ENCODE data around the gene NRXN3.

NRXN3 gene

DNA sequence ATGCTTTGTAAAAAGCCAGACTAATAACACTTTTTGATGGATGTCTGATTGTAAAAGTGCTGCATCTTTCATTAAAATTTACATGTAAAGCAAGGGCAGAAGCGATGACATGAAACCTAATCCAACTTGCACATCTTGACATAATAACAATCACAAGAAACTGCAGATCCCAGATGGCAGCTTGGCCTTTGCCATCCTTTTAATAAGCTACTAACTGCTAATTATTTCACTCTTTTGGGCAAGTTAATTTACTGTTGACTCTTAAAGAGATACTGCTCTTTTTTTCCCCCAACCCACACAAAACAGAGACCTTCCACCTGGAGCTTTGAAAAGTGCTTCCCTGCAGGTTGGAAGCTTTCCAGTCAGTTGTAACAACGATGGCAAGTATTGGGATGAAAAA lies 137.5 kb downstream of the NRXN3 start:
- DNase-seq: no peak
- in situ Hi-C loops (cut with HindIII; ENCODE audit: low pct_ligation_motif_present, low pct_unique_long_range_greater_than_20kb, low sequenced_read_pairs): no loop called here

DNA sequence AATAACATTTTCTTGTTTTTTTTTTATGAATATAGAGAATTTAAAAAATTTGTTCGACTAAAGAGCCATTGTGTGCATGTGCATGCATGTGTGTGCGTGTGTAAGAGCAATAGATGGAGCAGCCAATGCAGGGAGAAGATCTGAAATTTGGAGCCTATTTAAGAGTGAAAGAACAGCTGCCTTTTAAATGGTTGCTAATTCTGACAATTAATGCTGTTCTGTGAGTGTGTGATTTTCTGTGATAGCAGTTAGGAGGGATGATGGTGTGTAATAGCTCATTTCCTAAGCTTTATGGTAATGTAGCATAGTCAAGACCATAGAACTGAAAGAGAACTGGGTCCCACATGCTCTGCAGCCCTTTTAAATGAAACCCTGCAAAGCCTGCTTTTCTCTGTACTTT lies 137.9 kb downstream of the NRXN3 start:
- no peak for DNase-seq
- in situ Hi-C loops (cut with HindIII; ENCODE audit: low pct_ligation_motif_present, low pct_unique_long_range_greater_than_20kb, low sequenced_read_pairs): no loop called here

DNA sequence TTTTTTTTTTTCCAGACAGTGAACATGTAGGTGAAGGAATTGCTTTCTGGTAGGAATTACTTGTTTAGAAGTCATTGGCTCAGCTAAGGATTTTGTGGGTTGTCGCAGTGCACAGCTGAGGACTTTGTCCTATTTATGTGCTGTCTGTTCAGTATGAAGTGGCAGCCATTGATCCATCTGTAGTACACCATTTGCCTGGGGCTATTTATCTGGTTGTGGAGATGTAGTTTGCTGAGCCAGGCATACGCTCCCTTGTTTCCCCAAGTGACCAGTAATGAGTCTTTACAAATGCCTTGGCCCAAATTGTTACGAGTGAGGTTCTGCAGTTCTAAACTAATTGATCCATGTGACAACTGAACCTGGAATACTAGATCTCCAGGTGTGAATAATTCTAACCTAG lies 140.1 kb downstream of the NRXN3 start:
- DNase-seq: no peak
- in situ Hi-C loops (cut with HindIII; ENCODE audit: low pct_ligation_motif_present, low pct_unique_long_range_greater_than_20kb, low sequenced_read_pairs): no loop called here

DNA sequence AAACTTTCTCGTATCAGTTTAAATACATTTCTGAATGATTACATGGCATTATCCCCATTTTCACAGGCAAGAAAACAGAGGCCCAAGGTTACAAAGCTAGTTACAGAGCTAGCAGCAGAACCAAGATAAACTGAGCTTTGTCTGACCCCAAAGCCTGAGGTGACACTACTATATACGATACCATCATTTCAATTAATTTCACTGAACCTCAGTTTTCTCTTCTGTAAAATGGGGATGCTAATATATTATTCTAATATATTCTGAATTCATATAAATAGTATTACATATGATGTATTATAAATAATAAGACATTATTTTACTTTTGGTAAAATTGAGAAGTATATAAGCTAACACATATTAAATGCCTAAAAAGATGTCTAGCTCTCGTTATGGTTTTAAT lies 143.3 kb downstream of the NRXN3 start:
- no peak for DNase-seq
- in situ Hi-C loops (cut with HindIII; ENCODE audit: low pct_ligation_motif_present, low pct_unique_long_range_greater_than_20kb, low sequenced_read_pairs): no loop called here

DNA sequence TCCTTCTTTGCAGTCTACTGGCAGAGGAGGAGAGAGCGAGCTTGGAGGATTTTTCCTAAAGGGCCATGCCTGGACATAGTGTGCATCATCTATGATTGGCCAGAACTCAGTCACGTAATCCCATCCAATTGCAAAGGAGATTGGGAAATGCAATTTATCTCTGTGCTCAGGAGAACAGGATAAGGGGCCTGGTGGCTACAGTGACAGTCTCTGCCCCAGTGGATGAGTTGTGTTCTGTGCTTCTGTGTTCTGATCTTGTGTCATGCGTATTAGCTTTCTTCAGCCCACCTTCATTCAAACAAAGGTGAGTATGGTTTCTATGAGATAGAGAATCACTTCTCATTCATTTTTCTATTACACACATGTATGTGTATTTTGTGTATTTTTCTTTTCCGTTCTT lies 144.3 kb downstream of the NRXN3 start:
- no peak for DNase-seq
- in situ Hi-C loops (cut with HindIII; ENCODE audit: low pct_ligation_motif_present, low pct_unique_long_range_greater_than_20kb, low sequenced_read_pairs): no loop called here

DNA sequence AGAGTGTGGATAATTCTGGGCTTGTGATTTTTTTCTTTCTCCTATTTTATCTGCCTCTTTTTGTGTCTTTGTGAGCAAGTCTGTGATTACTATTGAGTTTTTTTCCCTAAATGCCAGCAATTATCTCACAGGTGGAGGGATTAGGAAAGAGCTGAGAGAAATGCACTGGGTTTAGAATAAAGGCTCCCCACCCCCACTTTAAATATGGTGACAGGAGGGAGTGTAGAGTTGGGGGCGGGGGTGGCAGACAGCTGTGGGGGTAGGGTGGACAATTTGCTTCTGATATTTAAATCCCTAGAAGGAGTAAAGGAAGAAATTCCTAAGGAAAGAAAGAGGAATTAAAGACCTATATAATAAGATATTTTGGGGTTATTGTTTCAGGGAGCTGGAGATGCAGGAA lies 145.9 kb downstream of the NRXN3 start:
- in situ Hi-C loops (cut with HindIII; ENCODE audit: low pct_ligation_motif_present, low pct_unique_long_range_greater_than_20kb, low sequenced_read_pairs): no loop called here
- DNase-seq: no peak

DNA sequence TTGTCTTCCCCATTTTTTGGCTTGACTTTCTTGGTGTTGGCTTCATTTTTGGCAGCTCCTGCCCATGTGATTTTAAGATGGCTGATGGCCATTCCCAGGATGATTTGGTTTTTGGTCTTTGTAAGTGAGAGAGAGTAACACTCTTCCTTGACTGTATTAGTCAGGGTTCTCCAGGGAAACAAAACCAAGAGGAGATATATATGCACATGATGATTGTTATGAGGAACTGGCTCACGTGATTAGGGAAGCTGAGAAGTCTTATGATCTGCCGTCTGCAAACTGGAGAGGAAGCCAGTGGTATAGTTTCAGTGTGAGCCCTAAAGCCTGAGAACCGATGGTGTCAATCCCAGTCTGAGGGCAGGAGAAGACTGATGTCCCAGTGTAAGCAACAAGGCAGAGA lies 146.6 kb downstream of the NRXN3 start:
- DNase-seq: no peak
- in situ Hi-C loops (cut with HindIII; ENCODE audit: low pct_ligation_motif_present, low pct_unique_long_range_greater_than_20kb, low sequenced_read_pairs): no loop called here

DNA sequence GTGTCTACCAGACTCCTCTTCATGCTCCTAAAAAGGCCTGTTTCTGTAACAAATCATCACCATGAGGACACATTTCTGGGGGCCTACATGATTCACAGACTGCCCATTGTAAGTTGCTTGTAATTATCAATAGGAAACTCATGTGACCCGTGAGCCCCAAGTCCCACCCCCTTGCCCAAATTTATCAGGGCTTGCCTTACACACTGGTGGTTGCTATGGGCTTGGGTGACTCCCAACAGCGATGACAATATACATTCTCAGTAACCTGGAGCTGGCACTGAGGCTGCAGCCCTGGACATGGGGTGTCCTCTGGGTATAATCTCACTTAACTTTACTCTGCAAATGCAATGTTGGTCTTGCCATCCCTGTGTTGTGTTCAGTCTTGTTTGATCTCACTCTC lies 149.2 kb downstream of the NRXN3 start:
- no peak for DNase-seq
- in situ Hi-C loops (cut with HindIII; ENCODE audit: low pct_ligation_motif_present, low pct_unique_long_range_greater_than_20kb, low sequenced_read_pairs): no loop called here

DNA sequence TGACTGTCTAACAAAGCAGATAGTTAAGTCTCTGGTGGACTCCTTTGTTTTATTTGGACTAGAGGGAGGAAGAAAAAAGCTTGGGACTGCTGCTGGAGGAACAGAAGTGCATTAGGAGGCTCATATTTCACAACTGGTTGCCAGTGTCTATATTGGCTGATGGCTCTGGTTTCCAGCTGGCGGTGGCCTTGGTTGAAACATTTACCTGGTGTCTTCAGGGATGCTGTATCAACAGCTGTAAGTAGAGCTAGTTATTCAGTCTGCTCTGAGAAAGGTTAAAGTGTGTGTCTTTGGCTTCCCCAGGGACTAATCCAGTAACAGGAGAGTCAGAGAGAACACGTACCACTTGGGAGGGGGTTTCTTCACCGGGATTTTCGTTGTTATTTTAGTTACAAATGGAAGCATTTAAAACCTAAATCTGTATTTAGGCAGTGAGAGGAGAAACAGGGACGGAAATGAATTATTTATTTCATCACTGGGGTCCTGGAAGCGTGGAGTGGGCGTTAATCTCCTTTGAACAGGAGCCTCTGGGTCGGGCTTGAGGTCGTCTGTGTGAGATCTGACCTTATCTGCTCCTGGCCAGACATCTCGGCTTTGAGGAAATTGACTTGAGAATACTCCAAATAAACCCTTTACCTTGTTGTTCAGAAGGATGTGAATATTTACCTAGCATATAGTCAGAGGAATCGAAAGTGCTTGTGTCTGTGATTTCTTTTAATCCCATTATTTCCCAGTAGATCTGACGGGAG lies 149.9 kb downstream of the NRXN3 start:
- DNase-seq: no peak
- in situ Hi-C loops (cut with HindIII; ENCODE audit: low pct_ligation_motif_present, low pct_unique_long_range_greater_than_20kb, low sequenced_read_pairs): no loop called here

DNA sequence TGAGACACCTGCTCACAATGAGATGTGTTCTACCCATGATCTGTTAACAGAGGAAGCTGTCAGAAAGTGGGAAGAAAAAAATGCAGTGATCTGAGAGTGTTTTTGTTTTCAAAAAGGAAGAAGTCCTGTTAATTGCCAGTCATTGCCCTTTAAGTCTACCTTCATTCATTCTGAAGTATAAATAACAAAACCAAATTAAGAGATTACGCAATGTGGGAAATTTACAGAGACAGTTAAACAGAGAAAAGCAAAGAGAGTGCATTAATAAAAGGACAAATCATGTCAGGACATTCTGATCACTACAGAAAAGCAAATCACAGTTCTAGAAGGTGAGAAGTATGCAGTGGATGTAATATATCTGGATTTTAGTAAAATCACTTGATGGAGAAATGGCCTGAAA lies 154.2 kb downstream of the NRXN3 start:
- in situ Hi-C loops (cut with HindIII; ENCODE audit: low pct_ligation_motif_present, low pct_unique_long_range_greater_than_20kb, low sequenced_read_pairs): no loop called here
- DNase-seq: no peak

DNA sequence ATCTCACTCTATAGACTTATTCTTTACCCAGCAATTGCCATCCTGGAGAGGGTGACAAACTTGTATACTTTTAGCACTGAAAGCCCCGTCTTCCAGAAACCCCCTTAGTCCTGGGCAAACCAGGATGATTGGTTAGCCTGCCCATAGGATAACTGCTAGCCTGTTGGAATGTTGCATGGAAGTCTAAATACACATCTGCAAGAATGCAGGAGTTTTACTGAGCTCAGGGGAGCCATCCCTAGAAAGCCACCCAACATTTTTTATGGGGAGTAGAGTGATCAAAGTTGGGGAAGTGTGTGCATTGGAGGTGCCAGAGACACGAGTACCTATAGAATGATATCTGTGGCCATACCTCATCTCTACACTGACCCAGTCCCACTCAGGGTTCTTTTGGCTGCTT lies 155.7 kb downstream of the NRXN3 start:
- in situ Hi-C loops (cut with HindIII; ENCODE audit: low pct_ligation_motif_present, low pct_unique_long_range_greater_than_20kb, low sequenced_read_pairs): no loop called here
- DNase-seq: no peak

DNA sequence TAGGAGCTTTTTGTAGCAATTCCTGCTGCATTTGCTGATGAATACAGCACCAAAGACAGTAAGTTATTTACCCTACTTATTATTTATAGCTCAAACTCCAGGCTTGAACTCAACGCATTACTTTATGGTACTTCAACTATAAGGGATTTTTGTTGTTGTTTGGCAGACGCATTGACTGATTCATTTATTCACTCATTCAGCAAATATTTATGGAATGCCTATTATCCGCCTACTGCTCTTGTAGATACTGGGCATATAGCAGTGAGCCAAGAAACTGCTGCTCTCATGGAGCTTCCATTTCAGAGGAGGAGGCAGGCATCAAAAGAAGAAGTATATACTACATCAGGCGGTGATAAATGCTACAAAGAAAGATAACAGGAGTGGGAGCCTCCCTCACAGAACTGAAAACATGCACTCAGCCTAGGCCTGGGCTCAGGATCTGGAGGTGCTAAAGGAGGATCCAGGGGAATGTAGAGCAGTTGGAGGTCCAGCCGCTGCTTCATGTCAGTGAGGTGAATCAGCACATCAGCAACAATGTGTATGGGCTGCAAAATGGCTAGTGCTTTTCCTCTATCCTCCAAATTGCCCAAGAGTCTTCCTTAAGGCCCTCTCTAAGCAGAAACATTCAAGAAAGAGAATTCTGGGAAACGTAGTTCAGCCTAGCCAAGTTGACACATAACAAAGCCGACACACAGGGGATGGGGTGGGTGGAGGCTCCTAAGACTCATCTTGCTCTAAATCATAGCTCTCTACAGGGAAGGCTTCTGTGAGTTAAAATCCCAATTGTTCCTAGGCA lies 157.5 kb downstream of the NRXN3 start:
- no peak for DNase-seq
- in situ Hi-C loops (cut with HindIII; ENCODE audit: low pct_ligation_motif_present, low pct_unique_long_range_greater_than_20kb, low sequenced_read_pairs): no loop called here

DNA sequence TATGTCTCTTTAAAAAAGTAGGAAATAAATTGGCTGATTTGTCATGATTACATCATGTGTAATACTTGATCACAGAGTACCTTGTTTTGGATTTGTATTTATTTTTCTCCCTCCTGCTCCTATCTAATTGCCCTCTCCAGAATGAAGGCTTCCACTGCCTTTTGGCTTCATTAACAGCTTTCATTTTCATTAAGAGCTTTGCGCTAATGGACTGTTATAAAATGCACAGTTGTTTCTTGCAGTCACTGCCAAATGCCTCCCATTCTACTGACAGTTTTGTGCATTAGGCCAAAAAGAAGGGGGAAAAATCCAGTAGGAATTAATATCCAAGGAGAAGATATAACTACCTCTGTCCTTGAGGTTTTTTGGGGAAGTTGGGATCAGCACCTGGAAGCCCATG lies 159.2 kb downstream of the NRXN3 start:
- in situ Hi-C loops (cut with HindIII; ENCODE audit: low pct_ligation_motif_present, low pct_unique_long_range_greater_than_20kb, low sequenced_read_pairs): no loop called here
- DNase-seq: no peak

DNA sequence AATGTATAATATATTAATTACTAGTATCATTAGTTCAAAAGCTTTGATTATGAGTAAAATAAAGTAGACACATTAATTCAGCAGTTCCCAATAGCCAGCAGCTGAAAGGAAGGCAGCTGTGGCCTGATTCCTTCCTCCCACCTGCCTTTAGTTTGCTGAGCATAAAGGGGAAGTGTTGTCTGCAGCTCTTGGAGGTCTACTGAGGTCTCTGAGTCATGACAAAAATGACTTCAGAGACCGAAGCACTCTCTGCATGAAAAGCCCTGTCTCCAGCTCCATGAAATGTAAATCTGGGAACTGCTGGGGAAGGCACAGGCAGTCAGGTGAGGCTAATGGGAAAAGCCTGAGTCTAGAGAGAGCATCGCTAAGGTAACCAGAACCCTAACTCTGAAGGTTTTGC lies 165.4 kb downstream of the NRXN3 start:
- no peak for DNase-seq

DNA sequence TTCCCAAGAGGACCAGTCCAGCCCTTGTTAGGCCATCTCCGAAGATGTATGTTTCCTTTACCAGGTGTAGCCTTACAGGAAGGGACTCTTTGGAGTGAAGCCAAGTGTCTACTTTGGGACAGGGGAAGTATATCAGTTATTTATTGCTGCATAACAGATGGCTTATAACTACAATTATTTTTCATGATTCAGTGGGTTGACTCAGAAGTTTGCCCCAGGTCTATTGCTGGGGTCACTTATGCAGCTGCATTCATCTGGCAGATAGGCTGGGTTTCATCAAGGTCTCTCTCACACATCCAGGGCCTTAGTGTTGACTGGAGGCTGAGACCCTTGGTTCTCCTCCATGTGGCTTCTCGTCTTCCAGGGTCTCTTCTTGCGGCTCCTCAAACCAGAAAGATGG lies 170.1 kb downstream of the NRXN3 start:
- in situ Hi-C loops (cut with HindIII; ENCODE audit: low pct_ligation_motif_present, low pct_unique_long_range_greater_than_20kb, low sequenced_read_pairs): no loop called here
- no peak for DNase-seq

More for the DNA sequence above, 165.4 kb downstream of the NRXN3 start:
- in situ Hi-C loops (cut with HindIII; ENCODE audit: low pct_ligation_motif_present, low pct_unique_long_range_greater_than_20kb, low sequenced_read_pairs): no loop called here

DNA sequence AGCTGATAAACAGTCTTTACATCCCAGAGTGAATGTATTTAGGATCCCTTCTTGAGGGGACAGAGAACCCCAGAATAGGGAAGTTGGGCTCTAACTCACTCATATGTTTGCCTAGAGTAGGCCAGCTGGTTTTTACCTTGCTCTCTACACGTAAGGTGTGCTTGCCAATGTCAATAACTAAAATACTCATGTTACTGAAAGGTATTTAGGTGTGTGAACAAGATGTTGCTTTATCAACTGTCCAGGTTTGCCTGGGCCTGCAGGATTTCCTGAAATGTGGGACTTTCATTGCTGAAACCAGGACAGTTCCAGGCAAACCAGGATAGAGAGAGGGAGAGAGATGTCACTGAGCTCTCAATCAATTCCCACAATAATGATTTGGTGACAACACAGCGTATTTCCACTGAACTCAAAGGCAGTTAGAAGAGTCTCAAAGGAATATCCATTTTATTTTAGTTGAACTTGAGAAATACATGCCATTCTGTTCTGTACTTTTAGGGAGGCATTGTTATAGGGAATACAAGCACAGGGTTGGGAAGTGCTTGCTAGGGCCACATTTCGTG lies 171.7 kb downstream of the NRXN3 start:
- in situ Hi-C loops (cut with HindIII; ENCODE audit: low pct_ligation_motif_present, low pct_unique_long_range_greater_than_20kb, low sequenced_read_pairs): no loop called here
- DNase-seq: no peak

DNA sequence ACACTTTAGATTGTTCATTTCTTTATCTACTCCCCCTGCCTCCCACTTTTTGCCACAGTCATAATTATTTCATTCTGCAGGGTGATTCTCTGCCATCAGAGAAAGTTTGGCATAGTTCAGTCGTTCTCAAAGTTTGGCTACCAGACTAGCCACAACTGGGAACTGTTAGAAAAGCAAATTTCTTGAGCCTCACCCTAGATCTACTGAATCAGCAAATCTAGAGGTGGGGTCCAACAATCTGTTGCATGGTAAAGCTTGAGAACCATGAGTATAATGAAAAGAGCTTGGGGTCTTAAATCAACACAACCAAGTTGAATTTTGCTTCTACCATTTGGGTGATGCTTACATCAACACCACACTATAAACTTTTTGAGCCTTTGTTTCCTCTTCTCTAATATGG lies 172.7 kb downstream of the NRXN3 start:
- in situ Hi-C loops (cut with HindIII; ENCODE audit: low pct_ligation_motif_present, low pct_unique_long_range_greater_than_20kb, low sequenced_read_pairs): no loop called here
- no peak for DNase-seq

DNA sequence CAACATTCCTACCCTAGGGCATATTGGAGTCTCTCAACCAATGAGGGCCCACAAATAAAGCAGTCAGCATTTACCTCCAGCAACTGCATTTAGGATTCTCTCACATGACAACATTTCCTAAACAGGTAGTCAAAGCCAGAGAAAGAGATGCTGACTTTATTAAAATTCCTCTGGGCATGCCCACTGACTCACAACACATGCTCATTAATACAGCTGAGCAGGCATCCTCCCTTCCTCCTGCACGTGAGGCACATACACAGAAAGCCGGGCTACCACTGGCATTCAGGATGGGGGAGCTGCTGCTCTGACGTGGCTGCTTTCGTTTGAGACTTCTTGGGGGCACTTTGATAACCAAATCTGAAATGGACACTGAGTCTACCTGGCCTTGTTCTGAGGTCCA lies 174.1 kb downstream of the NRXN3 start:
- in situ Hi-C loops (cut with HindIII; ENCODE audit: low pct_ligation_motif_present, low pct_unique_long_range_greater_than_20kb, low sequenced_read_pairs): no loop called here
- no peak for DNase-seq

DNA sequence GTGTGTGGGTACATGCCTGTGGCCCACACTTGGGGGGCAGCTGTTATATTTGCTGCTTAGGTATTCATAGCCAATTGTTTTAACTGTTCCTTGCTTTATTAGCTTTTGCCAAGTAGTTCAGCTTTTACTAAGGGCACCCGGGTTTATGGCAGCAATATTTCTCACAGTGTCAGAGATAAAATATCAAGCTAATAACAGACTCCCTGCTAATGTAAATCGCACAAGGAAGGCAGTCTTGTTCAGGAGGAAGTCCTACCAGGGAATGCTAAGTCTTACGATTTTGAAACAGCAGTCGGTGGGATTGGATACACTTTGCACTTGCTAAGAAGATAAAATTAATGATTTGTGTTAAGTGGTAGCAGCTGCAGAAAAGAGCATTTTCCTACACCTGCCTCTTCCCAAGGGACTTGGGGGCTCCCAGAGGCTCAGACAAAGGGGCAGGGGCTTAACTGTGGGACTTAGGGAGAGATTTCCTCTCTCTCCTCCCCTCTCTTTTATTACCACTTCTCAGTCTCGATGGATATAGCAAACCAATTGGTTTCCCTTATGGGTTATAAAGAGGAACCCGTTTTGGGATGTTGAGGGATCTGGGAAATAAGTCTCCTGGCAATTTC lies 175.1 kb downstream of the NRXN3 start:
- in situ Hi-C loops (cut with HindIII; ENCODE audit: low pct_ligation_motif_present, low pct_unique_long_range_greater_than_20kb, low sequenced_read_pairs): no loop called here
- no peak for DNase-seq

All from ACHN (cell line).